ENCODE results near the gene PFKFB3. TPM values are rescaled to one million over a fixed set of nuclear protein-coding genes. Genes with fewer than 3 reads are reported as not detected.
"Not testable (repeated sequence)": the region's sequence is repeated elsewhere in the genome, so short reads cannot be mapped to it uniquely, and the experiment has no call there.

Gene PFKFB3
- total RNA-seq, 1 donor from 2014 or later: 87.7 TPM

DNA sequence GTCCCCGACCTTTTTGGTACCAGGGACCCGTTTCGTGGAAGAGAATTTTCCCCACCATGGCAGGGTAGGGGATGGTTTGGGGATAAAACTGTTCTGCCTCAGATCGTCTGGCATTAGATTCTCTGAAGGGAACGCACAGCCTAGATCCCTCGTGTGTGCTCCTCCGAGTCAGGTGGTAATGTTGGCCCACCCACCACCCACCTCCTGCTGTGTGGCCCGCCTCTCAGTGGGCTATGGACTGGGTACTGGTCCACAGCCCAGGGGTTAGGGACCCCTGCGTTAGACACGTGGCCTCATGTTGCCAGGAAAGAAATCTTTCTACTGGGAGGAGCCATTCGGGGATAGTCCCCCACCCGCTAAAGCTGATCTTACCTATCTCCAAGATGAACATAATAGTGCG, 27.0 kb downstream of the PFKFB3 start:
- no peak for DNase-seq (ENCODE audit: low spot score)
- intact Hi-C loops (cut with DNase I): no loop called here
- no peak for ATAC-seq

DNA sequence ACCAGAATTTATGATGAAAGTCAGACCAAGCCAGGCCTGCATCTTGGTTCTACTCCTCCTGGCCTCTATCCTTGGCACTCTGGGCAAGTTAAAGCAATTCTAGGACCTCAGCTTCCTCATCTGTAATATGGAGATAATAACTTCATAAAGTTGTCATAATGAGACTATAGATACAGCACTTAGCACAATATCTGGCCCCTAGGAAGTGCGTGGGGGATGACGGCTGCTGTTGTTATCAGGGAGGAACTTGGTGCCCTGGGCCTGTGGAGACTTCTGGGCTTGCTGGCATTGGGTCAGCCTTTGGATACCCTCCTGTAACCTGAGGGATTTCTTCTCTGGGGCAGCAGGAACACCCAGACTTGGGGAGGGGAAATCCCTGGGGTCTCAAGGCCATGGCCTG, 27.6 kb downstream of the PFKFB3 start:
- no peak for ATAC-seq
- intact Hi-C loops (cut with DNase I): no loop called here
- DNase-seq (ENCODE audit: low spot score): no peak

DNA sequence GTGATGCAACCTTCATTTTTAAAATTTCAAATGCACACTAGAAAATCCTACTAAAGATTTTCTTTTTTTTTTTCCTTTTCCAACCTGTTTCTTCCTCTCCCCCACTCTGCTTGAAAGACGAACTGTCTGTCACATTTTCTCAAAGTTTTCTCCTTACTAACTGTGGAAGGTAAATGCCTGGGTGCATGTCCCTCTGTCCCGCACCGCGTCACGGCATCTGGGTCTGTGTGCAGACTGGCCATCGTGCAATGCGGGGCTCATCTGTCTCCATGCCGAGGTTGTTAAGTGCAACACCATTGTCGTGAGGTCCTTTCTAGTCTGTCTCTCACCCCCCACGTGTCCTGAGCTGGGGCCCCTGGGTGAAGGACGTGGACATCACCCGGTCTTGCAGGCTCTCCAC, 28.4 kb downstream of the PFKFB3 start:
- no peak for ATAC-seq
- intact Hi-C loops (cut with DNase I): no loop called here
- no peak for DNase-seq (ENCODE audit: low spot score)

DNA sequence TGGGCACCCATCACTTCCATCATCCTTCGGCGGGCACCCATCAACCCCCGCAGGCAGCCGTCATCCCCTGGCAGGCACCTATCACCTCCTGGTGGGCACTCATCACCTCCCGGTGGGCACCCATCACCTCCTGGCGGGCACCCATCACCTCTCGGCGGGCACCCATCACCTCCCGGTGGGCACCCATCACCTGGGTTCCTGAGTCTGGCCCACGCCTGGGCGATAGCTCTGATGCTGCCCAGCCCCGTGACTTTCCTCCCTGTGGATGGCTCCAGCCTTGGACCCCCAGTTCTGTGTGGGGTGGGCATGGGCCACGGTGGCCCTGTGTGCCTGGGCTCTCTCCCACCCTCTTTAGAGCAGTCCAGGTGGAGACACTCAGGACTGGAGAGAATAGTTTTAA, 29.0 kb downstream of the PFKFB3 start:
- DNase-seq (ENCODE audit: low spot score) (no peak), ATAC-seq (no peak)
- intact Hi-C loops (cut with DNase I): no loop called here

DNA sequence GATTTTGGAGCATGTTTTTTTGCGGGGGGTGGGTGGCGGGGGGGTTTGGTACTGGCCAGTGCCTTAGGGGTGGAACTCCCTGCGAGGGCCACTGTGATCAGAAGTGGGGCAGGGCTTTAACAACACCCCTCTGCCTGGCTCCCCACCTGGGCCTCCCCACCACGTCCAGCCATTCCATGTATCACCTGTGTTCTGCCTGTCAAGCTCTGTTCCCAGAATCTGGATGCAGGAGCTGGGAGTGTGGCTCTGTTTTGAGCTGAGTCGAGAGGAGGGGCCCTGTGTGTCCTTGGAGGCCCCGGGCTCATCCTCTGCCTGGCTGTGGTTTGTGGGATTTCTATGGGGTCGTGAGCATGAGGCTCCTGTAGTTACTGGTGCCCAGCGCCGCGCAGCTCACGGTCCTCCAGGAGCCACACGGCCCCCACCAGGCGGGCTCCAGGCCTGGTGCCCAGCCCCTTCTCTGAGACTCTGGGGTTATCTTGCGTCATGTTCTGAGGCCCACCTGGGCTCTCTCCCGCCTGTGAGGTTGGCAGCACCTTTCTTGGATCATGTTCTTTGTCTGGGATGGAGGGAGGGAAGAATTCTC, 29.6 kb downstream of the PFKFB3 start:
- ATAC-seq: no peak
- intact Hi-C loops (cut with DNase I): no loop called here
- DNase-seq (ENCODE audit: low spot score): no peak

DNA sequence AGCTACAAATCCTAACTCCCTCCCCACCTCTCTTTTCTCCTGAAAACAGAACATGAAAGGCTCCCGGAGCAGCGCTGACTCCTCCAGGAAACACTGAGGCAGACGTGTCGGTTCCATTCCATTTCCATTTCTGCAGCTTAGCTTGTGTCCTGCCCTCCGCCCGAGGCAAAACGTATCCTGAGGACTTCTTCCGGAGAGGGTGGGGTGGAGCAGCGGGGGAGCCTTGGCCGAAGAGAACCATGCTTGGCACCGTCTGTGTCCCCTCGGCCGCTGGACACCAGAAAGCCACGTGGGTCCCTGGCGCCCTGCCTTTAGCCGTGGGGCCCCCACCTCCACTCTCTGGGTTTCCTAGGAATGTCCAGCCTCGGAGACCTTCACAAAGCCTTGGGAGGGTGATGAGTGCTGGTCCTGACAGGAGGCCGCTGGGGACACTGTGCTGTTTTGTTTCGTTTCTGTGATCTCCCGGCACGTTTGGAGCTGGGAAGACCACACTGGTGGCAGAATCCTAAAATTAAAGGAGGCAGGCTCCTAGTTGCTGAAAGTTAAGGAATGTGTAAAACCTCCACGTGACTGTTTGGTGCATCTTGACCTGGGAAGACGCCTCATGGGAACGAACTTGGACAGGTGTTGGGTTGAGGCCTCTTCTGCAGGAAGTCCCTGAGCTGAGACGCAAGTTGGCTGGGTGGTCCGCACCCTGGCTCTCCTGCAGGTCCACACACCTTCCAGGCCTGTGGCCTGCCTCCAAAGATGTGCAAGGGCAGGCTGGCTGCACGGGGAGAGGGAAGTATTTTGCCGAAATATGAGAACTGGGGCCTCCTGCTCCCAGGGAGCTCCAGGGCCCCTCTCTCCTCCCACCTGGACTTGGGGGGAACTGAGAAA, 30.4 kb downstream of the PFKFB3 start:
- intact Hi-C loops (cut with DNase I): no loop called here
- no peak for DNase-seq (ENCODE audit: low spot score)
- peak; percentile 64 for ATAC-seq

DNA sequence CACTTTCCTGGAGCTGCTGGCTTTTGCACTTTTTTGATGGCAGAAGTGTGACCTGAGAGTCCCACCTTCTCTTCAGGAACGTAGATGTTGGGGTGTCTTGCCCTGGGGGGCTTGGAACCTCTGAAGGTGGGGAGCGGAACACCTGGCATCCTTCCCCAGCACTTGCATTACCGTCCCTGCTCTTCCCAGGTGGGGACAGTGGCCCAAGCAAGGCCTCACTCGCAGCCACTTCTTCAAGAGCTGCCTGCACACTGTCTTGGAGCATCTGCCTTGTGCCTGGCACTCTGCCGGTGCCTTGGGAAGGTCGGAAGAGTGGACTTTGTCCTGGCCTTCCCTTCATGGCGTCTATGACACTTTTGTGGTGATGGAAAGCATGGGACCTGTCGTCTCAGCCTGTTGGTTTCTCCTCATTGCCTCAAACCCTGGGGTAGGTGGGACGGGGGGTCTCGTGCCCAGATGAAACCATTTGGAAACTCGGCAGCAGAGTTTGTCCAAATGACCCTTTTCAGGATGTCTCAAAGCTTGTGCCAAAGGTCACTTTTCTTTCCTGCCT, 31.1 kb downstream of the PFKFB3 start:
- intact Hi-C loops (cut with DNase I): no loop called here
- ATAC-seq (no peak), DNase-seq (ENCODE audit: low spot score) (no peak)

DNA sequence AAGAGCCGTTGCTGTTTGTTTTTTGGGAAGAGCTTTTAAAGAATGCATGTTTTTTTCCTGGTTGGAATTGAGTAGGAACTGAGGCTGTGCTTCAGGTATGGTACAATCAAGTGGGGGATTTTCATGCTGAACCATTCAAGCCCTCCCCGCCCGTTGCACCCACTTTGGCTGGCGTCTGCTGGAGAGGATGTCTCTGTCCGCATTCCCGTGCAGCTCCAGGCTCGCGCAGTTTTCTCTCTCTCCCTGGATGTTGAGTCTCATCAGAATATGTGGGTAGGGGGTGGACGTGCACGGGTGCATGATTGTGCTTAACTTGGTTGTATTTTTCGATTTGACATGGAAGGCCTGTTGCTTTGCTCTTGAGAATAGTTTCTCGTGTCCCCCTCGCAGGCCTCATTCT, 31.6 kb downstream of the PFKFB3 start:
- intact Hi-C loops (cut with DNase I): no loop called here
- no peak for ATAC-seq
- no peak for DNase-seq (ENCODE audit: low spot score)

DNA sequence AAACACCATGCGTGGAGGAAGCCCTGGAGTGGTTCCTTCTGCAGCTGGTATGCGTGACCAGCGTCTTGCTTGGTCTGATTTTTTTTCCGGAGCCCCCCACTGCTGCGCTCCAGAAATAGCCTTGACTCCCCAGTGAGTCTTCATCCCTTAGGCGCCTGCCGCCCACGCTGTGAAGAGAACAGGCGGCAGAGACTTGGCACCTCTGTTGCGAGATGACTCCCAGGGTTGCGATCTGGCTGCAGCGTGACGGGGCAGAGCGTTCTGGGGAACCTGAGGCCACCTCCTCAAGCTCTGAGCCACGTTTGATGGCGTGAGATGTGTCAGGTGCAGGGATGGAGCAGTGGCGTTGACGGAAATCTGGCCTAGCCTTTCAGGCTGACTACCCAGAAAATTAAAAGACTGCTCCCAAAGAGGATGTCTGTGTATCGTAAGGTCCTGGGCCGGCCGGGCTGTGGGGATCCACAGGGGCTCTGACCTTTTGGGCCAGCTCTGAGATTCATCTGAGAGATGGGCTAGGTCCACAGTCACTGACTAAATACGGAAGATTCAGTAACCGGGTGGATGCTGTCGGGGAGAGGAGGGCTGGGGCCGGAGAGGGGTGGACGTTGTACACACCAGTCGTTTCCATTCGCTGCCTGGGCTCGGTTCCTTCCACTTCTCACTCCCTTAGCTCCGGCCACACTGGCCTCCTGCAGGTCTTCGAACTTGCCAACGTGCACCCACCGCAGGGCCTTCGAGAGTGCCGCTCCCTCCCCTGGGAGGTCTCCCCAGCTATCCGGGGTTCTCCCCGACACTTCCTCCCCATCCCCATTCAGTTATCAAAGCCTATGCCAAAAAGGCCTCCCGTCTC, 33.8 kb downstream of the PFKFB3 start:
- DNase-seq (ENCODE audit: low spot score): no peak
- intact Hi-C loops (cut with DNase I): no loop called here
- no peak for ATAC-seq

DNA sequence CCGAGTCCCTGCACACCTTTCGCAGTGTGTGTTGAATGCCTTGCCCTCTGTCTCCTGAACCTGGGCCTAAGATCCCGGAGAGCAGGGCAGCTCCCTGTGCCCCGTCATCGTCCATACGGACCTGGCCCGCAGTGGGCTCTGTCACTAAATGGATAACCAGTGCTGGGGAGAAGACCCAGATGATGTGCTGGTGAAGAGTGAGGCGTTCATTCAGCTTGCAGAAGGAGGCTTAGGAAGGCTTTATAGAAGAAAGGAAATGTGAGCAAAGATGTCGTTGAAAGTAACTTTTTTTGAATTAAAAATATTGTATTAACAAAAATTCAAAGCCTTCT, 34.4 kb downstream of the PFKFB3 start:
- no peak for DNase-seq (ENCODE audit: low spot score)
- ATAC-seq: no peak
- intact Hi-C loops (cut with DNase I): no loop called here

DNA sequence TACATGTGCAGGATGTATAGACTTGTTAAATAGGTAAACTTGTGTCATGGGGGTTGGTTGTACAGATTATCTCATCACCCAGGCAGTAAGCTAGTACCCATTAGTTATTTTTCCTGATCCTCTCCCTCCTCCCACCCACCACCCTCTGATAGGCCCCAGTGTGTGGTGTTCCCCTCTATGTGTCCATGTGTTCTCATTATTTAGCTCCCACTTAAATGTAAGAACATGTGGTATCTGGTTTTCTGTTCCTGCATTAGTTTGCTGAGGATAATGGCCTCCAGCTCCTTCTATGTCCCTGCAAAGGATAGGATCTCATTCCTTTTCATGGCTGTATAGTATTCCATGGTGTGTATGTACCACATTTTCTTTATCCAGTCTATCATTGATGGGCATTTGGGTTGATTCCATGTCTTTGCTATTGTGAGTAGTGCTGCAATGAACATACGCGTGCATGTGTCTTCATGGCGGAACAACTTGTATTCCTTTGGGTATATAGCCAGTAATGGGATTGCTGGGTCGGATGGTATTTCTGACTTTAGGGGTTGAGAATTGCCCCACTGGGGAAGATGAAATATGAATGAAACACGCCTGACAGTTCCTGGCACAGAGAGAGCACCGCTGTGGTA, 36.0 kb downstream of the PFKFB3 start:
- DNase-seq (ENCODE audit: low spot score); ATAC-seq; intact Hi-C loops (cut with DNase I): not testable (repeated sequence)

DNA sequence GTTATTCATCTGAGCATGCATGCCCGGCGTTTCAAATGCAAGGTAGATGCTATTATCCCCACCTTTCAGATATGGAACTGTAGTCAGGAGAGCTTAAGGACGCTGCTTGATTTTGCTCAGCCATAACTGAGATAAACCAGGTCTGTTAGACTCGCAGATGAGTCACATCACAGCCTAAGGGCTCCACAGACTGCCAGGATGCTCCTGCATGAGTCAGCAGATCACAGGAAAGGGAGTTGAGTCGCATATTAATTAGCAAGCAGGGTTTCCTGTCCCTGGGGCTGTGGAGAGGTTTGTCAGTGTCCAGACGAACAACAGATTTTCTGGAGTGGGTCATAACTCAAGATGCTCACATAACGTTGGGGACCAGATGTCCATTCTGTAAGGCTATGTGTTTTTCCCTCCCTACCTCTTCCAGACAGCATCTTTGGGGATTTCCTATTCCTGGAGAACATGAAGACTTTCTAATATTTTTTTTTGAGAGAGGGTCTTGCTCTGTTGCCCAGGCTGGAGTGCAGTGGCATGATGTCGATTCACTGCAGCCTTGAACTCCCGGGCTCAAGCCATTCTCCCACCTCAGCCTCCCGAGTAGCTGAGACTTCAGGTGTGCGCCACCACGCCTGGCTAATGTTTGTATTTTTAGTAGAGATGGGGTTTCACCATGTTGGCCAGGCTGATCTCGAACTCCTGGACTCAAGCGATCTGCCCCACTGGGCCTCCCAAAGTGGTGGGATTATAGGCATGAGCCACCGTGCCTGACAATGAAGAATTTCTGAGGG, 36.7 kb downstream of the PFKFB3 start:
- intact Hi-C loops (cut with DNase I): no loop called here
- ATAC-seq: peak; percentile 64
- DNase-seq (ENCODE audit: low spot score): no peak

DNA sequence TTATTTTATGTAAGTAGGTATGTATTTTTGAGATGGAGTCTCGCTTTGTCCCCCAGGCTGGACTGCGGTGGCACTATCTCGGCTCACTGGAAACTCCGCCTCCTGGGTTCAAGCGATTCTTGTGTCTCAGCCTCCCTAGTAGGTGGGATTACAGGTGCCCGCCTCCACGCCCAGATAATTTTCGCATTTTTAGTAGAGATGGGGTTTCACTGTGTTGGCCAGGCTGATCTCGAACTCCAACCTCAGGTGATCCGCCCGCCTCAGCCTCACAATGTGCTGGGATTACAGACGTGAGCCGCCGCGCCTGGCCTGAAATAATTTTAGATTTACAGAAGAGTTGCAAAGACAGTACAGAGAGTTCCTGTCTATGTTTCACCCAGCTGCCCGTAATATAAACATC, 37.5 kb downstream of the PFKFB3 start:
- intact Hi-C loops (cut with DNase I): no loop called here
- ATAC-seq: no peak

DNA sequence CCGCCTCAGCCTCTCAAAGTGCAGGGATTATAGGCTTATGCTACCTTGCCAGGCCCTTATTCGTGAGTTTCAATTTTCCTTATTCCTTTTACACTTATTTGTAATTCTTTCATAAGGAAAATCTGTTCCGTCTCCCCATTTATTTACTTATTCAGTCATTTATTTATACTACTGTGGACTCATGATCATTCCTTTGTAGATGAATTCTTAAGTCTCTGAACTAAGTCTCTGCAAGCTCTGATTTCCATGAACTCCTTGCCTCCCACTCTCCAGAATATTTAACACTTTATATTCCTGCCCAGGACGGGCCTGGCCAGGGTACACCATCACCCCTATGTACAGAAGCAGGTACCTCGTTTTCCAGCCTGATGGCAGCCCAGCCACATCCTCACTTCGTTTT, 39.4 kb downstream of the PFKFB3 start:
- intact Hi-C loops (cut with DNase I): no loop called here
- no peak for ATAC-seq
- no peak for DNase-seq (ENCODE audit: low spot score)

More for the DNA sequence above, 37.5 kb downstream of the PFKFB3 start:
- no peak for DNase-seq (ENCODE audit: low spot score)

DNA sequence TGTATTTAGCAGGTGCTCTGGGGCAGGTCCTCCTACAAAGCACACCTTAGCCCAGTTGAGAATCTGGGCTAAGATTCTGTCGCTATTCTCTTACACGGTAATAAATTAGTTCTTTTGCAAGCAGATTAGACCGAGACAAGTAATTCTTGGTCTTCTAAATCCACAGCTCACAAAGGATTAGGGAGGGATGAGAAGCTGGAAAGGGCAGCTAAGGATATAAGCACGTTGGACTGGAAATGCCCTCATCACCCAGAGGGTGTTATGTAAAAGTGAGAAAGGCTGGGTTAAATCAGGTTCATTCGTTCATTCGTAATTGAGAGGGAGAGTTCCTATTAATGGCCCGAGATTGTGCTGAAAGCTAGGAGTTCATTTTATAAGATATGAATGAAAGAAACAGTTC, 41.8 kb downstream of the PFKFB3 start:
- intact Hi-C loops (cut with DNase I): no loop called here
- no peak for ATAC-seq
- no peak for DNase-seq (ENCODE audit: low spot score)

DNA sequence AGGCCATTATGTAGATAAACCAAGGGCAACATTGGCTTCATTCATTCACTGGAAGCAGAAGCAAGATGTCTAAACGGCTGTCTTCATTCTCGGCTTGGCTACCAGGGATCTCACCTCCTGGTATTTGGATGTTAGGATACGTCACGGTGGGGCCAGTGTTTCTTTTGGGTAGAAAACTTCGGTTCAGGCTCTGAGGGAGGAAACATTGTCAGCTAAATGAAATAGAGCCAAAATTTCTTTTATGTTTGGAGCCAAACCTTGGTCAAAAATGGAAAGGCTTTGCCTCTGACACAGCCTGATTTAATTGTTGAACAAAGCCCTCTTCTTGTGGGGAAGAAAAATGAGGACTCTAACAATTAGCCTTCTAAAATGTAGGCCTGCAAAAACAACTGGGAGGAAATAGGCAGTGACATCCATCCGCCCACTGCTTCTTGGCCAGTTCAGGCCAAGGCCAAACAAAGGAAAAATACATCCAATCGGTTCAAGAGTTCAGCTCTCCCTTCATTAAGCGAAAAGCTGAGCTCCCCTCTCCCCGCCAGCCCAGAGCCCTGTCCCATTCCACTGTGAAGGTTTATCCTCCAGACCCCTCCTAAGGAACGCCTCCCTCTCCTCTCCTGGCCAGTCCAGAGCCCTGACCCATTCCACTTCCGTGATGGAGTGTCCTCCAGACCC, 44.4 kb downstream of the PFKFB3 start:
- intact Hi-C loops (cut with DNase I): no loop called here
- DNase-seq (ENCODE audit: low spot score) (no peak), ATAC-seq (peak; percentile 90)

DNA sequence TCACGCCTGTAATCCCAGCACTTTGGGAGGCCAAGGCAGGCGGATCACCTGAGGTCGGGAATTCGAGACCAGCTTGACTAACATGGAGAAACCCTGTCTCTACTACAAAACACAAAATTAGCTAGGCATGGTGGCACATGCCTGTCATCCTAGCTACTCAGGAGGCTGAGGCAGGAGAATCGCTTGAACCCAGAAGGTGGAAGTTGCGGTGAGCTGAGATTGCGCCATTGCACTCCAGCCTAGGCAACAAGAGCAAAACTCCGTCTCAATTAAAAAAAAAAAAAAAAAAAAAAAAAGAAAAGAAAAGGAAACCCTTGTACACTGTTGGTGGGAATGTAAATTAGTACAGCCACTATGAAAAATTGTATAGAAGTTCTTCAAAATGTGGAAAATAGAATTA, 46.2 kb downstream of the PFKFB3 start:
- ATAC-seq; intact Hi-C loops (cut with DNase I); DNase-seq (ENCODE audit: low spot score): not testable (repeated sequence)

DNA sequence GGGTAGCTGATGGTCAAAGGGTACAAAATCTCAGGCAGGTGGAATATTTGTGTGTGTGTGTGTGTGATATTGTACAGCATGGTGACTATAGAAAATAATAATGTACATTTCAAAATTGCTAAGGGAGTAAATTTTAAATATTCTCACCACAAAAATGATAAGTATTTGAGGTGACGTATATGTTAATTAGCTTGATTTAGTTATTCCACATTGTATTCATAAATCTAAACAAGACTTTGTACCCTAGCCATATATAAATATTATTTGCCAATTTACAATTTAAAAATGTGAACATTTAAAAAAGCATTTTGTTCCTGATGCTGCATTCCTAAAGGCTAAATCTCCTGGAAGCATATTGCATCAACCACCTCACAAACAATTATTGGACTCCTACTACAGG, 47.0 kb downstream of the PFKFB3 start:
- intact Hi-C loops (cut with DNase I): no loop called here
- no peak for ATAC-seq

More for the DNA sequence above, 47.0 kb downstream of the PFKFB3 start:
- DNase-seq (ENCODE audit: low spot score): no peak
